HG02884 (cell line): Measurements from ENCODE around the gene RGS11.
"Not testable (repeated sequence)": the region's sequence is repeated elsewhere in the genome, so short reads cannot be mapped to it uniquely, and the experiment has no call there.

ENCODE experiments used
- ATAC-seq: cut with Tn5 transposase; IDR thresholded peaks from one replicate; pipeline ENCODE4 v1.9.1; 2021; ENCODE audit warnings: mild to moderate bottlenecking, moderate library complexity; ENCODE audit not compliant: unreplicated experiment

The RGS11 gene

DNA sequence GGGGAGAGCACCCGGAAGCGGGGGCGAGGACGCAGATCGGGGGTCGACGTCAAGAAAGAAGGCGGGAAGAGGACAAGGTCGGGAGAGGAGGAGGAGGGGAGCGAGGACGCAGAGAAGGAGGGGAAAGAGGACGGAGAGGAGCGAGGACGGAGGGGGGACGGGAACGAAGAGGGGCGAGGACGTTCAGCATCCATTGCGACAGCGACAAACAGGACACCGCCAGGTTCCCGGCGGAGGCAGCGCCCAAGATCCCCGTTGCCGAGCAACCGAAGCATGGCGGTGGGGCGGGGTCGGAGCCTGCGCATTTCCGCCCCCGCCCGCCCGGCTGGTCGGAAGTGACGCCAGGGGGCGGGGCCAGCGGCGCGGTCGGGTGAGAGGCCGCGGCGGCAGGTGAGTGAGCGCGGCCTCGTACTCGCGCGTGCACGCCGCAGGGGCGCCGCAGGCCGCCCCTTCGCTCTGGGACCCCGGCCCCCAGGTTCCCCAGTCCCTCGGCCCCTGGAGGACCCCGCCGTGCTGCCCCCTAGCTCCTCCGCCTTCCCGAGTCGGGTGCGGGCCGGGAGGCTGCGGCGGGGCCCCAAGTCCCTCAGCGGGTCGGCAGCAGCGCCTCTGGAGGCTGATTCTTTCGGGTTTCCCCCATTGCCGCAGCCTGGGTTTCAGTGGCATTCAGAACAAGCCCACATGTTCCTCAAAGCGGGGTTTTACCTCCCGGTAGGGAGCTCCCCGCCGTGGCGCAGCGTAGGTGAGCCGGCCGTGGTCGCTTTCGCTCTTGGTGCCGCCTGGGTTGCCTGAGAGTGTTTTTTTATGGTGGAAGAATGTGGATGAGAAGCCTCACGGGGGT lies 41.1 kb downstream of the RGS11 start, which contains the start of gene FAM234A:
Gene FAM234A (plus strand): TSS at position 354 of the 838 bp plus-strand sequence. CDS start 19,593 bp downstream, outside the sequence.
- peak; percentile 73 for ATAC-seq

DNA sequence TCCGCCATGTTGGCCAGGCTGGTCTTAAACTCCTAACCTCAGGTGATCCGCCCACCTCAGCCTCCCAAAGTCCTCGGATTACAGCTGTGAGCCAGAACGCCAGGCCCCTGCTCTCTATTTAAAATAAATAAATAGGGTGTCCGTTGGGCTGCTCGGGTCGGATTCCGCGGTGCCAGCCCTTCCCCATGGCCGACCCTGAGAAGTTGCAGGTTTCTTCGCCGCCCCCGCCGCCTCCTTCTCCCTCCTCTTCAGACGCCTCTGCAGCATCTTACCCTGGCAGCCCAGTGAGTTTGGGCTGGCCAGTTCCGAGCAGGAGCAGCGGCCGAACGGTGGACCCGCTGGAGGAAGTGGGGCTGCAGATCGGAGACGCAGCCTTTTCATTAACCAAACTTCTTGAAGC lies 44.8 kb downstream of the RGS11 start:
- no peak for ATAC-seq

DNA sequence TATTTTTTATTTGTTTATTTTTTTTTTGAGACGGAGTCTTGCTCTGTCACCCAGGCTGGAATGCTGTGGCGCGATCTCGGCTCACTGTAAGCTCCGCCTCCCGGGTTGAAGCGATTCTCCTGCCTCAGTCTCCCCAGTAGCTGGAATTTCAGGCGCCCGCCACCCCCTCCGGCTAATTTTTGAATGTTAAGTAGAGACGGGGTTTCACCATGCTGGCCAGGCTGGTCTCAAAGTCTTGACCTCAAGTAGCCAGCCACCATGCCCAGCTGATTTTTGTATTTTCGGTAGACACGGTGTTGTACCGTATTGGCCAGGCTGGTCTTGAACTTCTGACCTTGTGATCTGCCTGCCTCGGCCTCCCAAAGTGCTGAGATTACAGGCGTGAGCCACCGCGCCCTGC lies 45.4 kb downstream of the RGS11 start:
- not testable (repeated sequence) for ATAC-seq

DNA sequence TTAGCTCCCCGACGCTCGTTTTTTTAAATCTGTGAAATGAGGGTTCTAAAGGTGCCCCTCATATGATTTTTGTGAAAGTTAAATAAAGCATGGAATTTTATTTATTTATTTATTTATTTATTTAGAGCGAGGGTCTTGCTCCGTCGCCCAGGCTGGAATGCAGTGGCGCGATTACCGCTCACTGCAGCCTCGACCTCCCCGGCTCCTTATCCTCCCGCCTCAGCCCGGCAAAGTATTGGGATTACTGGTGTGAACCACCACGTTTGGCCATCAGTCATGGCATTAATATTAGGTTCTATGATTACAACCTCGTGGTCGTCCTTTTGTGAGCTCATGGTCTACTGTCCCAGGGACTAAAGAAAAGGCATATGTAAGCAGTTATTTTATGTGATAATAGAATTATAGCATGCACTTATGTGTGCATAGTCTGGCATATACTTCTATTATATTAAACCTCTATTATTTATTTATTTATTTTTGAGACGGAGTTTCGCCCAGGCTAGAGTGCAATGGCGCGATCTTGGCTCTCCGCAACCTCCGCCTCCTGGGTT lies 45.9 kb downstream of the RGS11 start:
- ATAC-seq, result no peak

DNA sequence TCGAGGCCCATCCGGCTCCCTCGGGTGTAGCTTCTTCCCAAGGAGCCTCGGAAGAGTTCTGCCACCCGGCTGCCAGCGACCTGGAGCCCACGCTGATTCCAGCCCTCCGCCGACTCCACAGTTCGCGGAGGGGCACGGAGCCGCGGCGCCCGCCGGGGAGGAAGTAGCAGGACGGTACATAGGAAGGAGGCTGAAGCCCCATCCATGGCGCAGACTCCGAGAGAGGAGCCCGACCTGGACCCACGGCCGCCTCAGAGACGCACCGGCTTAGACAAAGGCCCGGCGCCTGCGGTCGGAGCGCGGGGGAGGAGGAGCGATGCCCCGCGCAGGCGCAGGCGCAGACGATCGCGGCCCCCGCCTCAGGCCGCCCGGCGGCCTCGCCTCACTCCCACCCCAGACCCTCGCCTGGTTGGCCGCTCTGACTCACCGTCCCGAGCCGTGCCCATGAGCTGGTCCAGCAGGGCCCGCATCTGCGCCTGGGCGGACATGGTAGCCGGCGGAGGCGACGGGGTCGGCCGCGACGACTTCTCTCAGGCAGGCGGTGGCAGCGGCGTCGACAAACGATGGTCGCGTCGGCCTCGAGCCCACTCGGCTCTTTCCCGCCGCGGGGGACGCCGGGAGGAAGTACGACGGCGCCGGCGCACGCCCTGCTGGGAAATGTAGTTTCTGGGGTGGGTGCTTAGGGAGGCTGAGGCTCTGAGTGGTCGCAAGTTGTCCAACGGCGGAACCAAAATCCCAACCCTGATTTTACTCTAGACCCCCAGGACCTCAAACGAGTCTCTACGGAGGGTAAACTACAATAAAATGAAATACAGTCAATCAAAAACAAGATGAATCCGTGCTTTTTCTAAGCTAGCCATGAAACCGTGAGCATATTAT lies 46.7 kb downstream of the RGS11 start, which contains the start of gene LUC7L:
Gene LUC7L (minus strand): TSS at position 598 of the 879 bp plus-strand sequence. CDS start 110 bp downstream, at position 488.
- ATAC-seq, result peak; percentile 80

DNA sequence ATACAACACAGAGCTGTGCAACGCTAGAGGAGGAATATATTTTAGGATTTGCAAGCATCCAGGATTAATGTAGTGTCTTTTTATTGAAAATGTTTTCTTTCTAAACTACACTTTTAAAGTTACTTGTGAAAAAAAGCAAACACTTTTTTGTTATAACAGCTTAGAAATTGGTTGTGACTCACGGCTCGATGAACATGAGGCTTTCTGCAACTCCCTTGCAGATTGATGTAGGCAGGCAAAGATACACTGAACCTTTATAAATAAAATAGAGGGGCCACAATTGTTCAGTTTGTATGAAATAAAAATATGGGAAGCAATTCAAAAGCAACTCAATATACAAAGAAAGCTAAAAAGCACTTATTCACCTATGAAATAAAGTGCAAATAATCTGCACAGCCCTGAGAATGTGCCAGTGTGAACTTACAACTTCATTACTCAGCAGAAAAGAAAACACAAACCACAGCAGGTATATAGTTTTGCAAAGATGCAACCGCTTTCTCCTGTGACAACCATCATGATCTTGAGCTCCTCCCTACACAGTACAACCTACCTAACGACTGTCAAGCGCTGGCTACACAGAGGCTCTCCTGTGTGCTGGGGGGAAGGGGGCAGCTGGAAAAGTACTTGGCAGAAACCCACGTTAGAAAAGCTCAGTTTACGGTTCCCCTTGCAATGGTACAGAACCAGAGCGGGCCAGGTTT lies 47.4 kb downstream of the RGS11 start:
- no peak for ATAC-seq

DNA sequence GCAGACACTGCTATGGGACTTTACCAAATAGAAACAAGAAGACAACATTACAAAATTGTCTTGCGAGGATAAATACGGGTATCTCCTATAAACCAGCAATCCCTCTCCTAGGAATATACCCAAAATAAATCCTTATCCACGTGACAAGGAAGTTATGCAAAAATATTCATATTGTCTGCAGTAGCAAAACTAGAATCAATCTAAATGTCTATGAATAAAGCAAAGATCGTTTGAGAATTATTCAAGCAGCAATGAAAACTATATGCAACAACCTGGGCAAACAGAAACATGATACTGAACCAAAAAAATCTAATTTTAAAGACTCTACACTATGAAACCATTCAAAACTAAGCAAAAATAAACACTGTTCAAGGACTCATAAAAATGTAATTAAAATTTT lies 55.7 kb downstream of the RGS11 start:
- ATAC-seq, result no peak
